Upper lobe of right lung (tissue), 1 donor: ENCODE measurements around the gene ZNF496. TPM values are rescaled to one million over a fixed set of nuclear protein-coding genes. Genes with fewer than 3 reads are reported as not detected.

ENCODE experiments used
- ATAC-seq: fragments of 200-7000 bp; cut with Tn5 transposase; one replicate; pipeline ENCODE4 v1.9.1; 2020; ENCODE audit warnings: mild to moderate bottlenecking, moderate library complexity
- DNase-seq: peaks from one replicate; pipeline ENCODE4 v3.0.0-alpha.2; 2020
- H3K27ac ChIP-seq: fragments of 200-600 bp; one replicate; pipeline ENCODE4 v1.8.0; 2022
- H3K27me3 ChIP-seq: fragments of 200-600 bp; one replicate; pipeline ENCODE4 v1.8.0; 2022; ENCODE audit warnings: mild to moderate bottlenecking
- H3K36me3 ChIP-seq: fragments of 200-600 bp; one replicate; pipeline ENCODE4 v1.8.0; 2022
- H3K4me1 ChIP-seq: fragments of 200-600 bp; one replicate; pipeline ENCODE4 v1.8.0; 2022
- H3K4me3 ChIP-seq: fragments of 200-600 bp; one replicate; pipeline ENCODE4 v1.8.0; 2022; ENCODE audit warnings: mild to moderate bottlenecking
- H3K9me3 ChIP-seq: fragments of 200-600 bp; one replicate; pipeline ENCODE4 v1.8.0; 2022
- intact Hi-C: fragments of 100-400 bp; cut with DNase I; formaldehyde crosslinking; loops from one replicate; pipeline ENCODE4 v1.11.0; 2022
- total RNA-seq: library from RNA; stranded (reverse); fragmentation: NEBNext Ultra II Directional; extraction: Animal tissue kit (Norgen Biotek cat#: 25700); gene quantifications from one replicate; pipeline ENCODE4 v1.2.1, GENCODE V29; 2021
- TF ChIP-seq, protein P1 (sequence below): fragments of 200-600 bp; IDR thresholded peaks from one replicate; pipeline ENCODE4 v1.8.0; 2022; ENCODE audit warnings: antibody characterized with exemption
- donor health status: DM: no; HTN: yes; CAD: no; lungs with severe emphysema.

Gene ZNF496
- total RNA-seq, 1 donor from 2014 or later, result 28.0 TPM

DNA sequence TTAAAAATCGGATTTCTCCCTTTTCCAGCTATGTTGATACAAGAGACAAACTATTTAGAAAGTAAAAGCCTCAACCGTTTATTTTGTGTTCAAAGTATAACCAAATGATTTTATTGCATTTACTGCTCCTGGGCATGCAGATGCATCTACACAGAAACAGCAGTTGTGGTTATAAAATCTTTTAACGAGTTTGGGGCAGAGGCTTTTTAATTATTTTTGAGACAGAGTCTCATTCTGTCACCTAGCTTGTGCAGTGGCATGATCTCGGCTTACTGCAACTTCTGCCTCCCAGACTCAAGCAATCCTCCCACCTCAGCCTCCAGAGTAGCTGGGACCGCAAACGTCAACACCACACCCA lies 33.6 kb downstream of the ZNF496 start:
- Histone ChIP-seq H3K36me3 (peaks cover under 1% of the 10 kb centered on the region), H3K4me1 (no peaks in the 10 kb centered on the region), H3K27me3 (no peaks in the 10 kb centered on the region), H3K27ac (no peak overlapping the region), H3K4me3 (no peak overlapping the region), H3K9me3 (no peaks in the 10 kb centered on the region)
- DNase-seq (no peak), ATAC-seq (no peak)
- TF ChIP-seq, protein P1, sequence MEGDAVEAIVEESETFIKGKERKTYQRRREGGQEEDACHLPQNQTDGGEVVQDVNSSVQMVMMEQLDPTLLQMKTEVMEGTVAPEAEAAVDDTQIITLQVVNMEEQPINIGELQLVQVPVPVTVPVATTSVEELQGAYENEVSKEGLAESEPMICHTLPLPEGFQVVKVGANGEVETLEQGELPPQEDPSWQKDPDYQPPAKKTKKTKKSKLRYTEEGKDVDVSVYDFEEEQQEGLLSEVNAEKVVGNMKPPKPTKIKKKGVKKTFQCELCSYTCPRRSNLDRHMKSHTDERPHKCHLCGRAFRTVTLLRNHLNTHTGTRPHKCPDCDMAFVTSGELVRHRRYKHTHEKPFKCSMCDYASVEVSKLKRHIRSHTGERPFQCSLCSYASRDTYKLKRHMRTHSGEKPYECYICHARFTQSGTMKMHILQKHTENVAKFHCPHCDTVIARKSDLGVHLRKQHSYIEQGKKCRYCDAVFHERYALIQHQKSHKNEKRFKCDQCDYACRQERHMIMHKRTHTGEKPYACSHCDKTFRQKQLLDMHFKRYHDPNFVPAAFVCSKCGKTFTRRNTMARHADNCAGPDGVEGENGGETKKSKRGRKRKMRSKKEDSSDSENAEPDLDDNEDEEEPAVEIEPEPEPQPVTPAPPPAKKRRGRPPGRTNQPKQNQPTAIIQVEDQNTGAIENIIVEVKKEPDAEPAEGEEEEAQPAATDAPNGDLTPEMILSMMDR, result no peak
- intact Hi-C loops, result no loop called here

DNA sequence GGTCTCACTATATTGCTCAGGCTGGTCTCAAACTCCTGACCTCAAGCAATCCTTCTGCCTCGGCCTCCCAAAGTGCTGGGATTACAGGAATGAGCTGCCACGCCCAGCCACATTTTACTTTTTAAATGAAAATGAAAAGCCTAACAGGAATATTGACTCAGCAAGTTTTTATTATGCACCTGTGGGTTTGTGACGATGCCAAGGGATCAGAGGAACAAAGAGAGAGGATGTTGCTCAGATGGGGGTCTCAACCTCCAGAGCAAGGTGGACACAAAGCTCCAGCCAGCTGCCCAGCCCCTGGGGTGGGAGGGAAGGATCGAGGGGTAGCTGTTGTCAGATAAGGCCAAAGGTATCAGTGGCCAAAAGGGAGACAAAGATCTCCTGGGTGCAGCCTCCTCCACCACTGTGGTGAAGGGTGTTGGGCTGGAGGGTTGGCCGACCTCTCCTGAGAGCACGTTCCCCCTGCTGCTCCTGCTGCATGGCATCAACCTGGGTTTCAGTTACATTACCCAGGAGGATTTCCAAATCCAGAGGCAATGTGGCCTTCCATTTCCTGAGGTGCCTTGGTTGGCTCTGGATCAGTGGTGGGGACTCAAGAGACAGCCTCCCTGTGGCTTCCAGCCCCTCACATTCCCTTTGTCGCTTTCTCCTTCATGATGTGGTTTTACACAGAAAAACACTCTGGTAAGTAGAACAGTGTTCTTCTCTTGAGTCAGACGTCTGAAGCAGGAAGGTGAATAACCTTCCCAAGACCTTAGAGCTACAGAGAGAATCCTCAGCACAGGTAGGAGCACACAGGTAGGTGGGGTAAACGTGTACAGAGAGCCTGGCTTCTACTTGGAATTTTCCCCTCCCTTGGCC lies 34.2 kb downstream of the ZNF496 start:
- no peaks in the 10 kb centered on the region for H3K36me3 ChIP-seq
- H3K4me3 ChIP-seq, result no peak overlapping the region
- H3K9me3 ChIP-seq, result no peaks in the 10 kb centered on the region
- TF ChIP-seq, protein P1, result no peak
- H3K27ac ChIP-seq, result no peak overlapping the region
- intact Hi-C loops, result no loop called here
- peak; percentile 18 for DNase-seq
- H3K4me1 ChIP-seq, result no peaks in the 10 kb centered on the region
- H3K27me3 ChIP-seq, result no peaks in the 10 kb centered on the region
- no peak for ATAC-seq

DNA sequence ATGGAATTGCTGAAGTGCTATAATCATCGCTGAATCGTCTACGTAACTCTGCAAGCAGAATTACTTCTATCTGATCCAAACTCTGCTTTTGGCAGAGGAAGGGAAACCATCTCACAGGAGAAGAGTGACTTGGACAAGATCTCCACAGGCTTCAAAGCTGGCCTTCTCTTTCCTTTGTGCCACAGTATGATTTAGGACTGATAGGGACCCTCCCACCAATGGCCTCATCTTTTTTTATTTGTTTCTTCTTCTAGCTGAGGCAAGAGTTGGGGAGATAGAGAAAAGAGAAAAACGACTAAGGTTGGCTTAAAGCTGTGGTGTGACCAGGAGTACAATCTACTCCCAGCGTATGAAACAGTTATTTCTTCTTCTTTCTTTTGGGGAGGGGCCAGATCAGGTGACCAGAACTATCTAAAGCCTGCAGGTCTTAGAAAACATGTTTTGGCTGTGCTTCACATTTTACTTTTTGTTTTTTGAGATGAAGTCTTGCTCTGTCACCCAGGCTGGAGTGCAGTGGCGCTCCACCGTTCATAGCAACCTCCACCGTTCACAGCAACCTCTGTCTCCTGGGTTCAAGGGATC lies 35.0 kb downstream of the ZNF496 start:
- Histone ChIP-seq H3K36me3 (no peaks in the 10 kb centered on the region), H3K9me3 (no peaks in the 10 kb centered on the region), H3K4me3 (no peak overlapping the region), H3K27ac (no peak overlapping the region), H3K27me3 (no peaks in the 10 kb centered on the region), H3K4me1 (no peaks in the 10 kb centered on the region)
- ATAC-seq (no peak), DNase-seq (no peak)
- TF ChIP-seq, protein P1, result no peak
- intact Hi-C loops, result no loop called here

DNA sequence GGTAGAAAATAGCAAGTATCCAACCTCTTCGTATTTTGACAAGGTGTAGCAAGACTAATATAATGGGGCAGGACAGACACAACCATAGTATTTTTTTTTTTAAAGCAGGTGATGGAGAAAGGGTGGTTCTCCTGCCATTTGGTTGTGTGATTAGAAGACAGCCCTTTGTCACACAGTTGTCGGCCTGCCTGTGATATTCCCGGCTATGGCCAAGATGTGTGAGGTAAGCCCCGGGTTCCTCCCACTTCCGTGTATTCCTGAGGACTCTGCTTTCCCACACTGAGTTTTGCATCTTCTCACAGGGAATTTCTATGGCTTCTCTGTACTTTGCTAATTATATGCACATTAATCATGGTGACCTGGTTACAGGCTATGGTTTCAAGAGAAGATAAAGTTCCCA lies 35.9 kb downstream of the ZNF496 start:
- Histone ChIP-seq H3K27ac (no peak overlapping the region), H3K36me3 (no peaks in the 10 kb centered on the region), H3K27me3 (no peaks in the 10 kb centered on the region), H3K9me3 (no peaks in the 10 kb centered on the region), H3K4me3 (no peak overlapping the region), H3K4me1 (no peaks in the 10 kb centered on the region)
- ATAC-seq, result no peak
- peak; percentile 4 for DNase-seq
- intact Hi-C loops, result no loop called here
- TF ChIP-seq, protein P1, result no peak

DNA sequence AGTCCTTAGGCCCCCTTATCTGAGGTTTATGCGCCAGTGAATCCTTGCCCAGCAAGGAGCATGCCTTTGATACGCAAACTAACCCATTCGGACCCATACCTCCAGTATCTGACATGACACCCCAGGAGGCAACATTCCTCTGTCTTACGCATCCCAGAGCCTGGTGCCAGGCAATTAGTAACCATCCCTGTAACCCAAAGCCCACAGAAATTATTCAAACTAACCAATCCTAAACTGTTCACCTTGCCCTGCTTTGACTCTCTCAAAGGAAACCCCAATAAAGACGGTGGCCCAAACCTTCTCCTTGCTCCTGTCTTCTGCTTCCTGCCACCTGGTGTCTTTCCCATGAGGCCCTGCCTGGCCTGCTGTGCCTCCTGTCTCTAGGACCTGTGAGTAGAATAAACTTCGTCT lies 36.4 kb downstream of the ZNF496 start:
- TF ChIP-seq, protein P1, result no peak
- DNase-seq (peak; percentile 6), ATAC-seq (no peak)
- no peaks in the 10 kb centered on the region for H3K36me3 ChIP-seq
- intact Hi-C loops, result no loop called here
- no peak overlapping the region for H3K27ac ChIP-seq
- no peak overlapping the region for H3K4me3 ChIP-seq
- no peaks in the 10 kb centered on the region for H3K9me3 ChIP-seq
- H3K27me3 ChIP-seq, result no peaks in the 10 kb centered on the region
- no peaks in the 10 kb centered on the region for H3K4me1 ChIP-seq
